Pancreas (tissue), 10 donors: ENCODE results near the gene SORCS3. TPM values are rescaled to one million over a fixed set of nuclear protein-coding genes. Genes with fewer than 3 reads are reported as not detected.

ENCODE experiments used
- ATAC-seq, 4 donors: fragments of 200-7000 bp; cut with Tn5 transposase; one replicate each; pipeline versions ENCODE4 v1.8.0 to v1.9.1; 2020; ENCODE audit warnings: mild to moderate bottlenecking in 4 of 4, moderate library complexity in 4 of 4
- DNase-seq, 6 donors: peaks; one replicate each; pipeline ENCODE4 v3.0.0-alpha.2; 2020
- FAIRE-seq: peaks from 2 replicates; lab custom pipeline; 2012; peaks lifted over from hg19 to GRCh38; lab: Jason Lieb, UNC
- H3K27ac ChIP-seq, 4 donors: fragments of 200-600 bp; sonication (generic); 1 replicate in 3 of 4; 2 replicates in 1 of 4; pipeline versions ENCODE4 v1.5.0 to v1.8.0; 2020
- H3K27me3 ChIP-seq, 4 donors: fragments of 200-600 bp; one replicate each; pipeline ENCODE4 v1.8.0; 2021
- H3K36me3 ChIP-seq, 3 donors: fragments of 200-600 bp; sonication (generic) in 1 of 3; one replicate each; pipeline versions ENCODE4 v1.5.0 to v1.8.0; 2020 to 2021
- H3K4me1 ChIP-seq, 3 donors: fragments of 200-600 bp; one replicate each; pipeline ENCODE4 v1.8.0; 2021
- H3K4me3 ChIP-seq, 4 donors: fragments of 200-600 bp; sonication (generic) in 2 of 4; one replicate each; pipeline versions ENCODE4 v1.5.0 to v1.8.0; 2020 to 2021
- H3K9me3 ChIP-seq, 4 donors: fragments of 200-600 bp; one replicate each; pipeline ENCODE4 v1.8.0; 2021
- CTCF ChIP-seq, 4 donors: fragments of 200-600 bp; sonication (generic) in 3 of 4; IDR thresholded peaks; one replicate each; pipeline versions ENCODE4 v1.5.0 to v1.8.0; 2021; ENCODE audit warnings: antibody characterized with exemption in 4 of 4
- WGBS, 2 donors: extraction: QIAGEN DNeasy Blood & Tissue Kit; methylation state at CpG; one replicate each; pipeline ENCODE4 v1.1.7; 2013; 5-methylcytosine and 5-hydroxymethylcytosine counted together
- intact Hi-C, 3 donors: fragments of 100-400 bp; cut with DNase I; formaldehyde crosslinking; loops; one replicate each; pipeline versions ENCODE4 v1.11.1 to v1.14.2; 2022
- polyA plus RNA-seq, 2 donors: library from polyadenylated mRNA; stranded (reverse); fragments of 200-250 nt; gene quantifications; one replicate each; pipeline ENCODE4 v1.2.3, GENCODE V29; 2013
- total RNA-seq, 6 donors: library from RNA; stranded (reverse); fragmentation: NEBNext Ultra II Directional in 4 of 6; extraction: Animal tissue kit (Norgen Biotek cat#: 25700) in 4 of 6; gene quantifications; one replicate each; pipeline versions ENCODE4 v1.2.1 to v1.2.4, GENCODE V29; 2021 to 2023
- donor health status: healthy with polysubstance abuse.
- donor health status: DM: no; HTN: no; CAD: no; lungs with moderate emphysema.
- donor health status: DM: no; HTN: no; CAD: no.
- donor health status: control.
- donor health status: control.
- donor health status: Bipolar disorder and iron deficiency.
- donor health status: DM: yes; HTN: yes; CAD: no.
- donor health status: DM: no; HTN: no; CAD: no.
- donor health status: DM: no; HTN: no; CAD: no.
- donor health status: DM: yes; HTN: yes; CAD: no.

SORCS3 gene
- total and polyA plus RNA-seq, 8 donors = 0.02 TPM; not detected in 7

DNA sequence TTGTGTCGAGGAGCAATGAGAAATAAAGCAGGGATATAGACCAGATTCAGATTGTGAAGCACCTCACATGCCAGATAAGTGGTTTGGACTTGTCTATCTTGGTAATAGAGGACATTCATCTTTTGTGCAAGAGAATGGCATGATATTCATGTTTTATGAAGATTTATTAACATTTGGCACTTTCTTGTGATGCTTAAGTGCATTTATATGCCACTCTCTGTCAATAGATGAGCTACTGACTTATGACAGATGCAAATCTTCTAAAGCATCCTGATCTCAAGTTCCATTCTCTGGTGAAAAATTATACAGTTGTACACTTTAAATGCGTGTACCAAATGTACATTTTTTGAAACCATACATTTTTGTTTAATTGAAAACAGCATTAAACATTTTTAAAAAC, 415.3 kb downstream of the SORCS3 start:
- no peak for ATAC-seq
- H3K4me1 ChIP-seq = no peaks in the 10 kb centered on the region
- no peak for FAIRE-seq
- 42 to 53% methylated on average over 2 of the region's 2 CpGs for WGBS, 2 donors
- intact Hi-C loops = no loop called here
- no peaks in the 10 kb centered on the region for H3K36me3 ChIP-seq
- peaks cover 0 to 4% (median 0%) of the 10 kb centered on the region in 4 donors for H3K27me3 ChIP-seq
- H3K27ac ChIP-seq = no peak overlapping the region
- no peak for DNase-seq
- H3K4me3 ChIP-seq = no peak overlapping the region
- TF ChIP-seq CTCF (IDR thresholded peaks at IDR 0.05) = no peak
- H3K9me3 ChIP-seq = no peaks in the 10 kb centered on the region

DNA sequence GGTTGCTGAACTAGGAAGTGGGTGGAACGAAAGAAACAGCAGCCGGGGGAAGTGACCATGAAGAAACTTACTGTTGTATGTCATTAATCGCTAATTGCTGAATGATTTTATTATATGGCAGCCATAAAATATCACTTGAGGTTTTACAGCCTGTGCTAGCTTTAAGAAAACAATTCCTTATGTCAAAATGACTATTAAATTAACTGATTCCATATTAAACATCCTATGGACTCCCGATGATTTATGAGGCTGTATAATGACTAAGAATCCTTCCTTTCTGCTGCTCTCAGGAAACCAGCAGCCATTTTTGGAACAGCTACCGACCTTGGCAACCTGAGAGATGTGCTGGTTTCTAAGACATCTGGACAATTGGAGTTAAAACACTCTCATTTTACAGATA, 421.9 kb downstream of the SORCS3 start:
- 54 to 58% methylated on average over 5 of the region's 5 CpGs for WGBS, 2 donors
- peaks cover 0 to 4% (median 0%) of the 10 kb centered on the region in 4 donors for H3K27me3 ChIP-seq
- H3K4me1 ChIP-seq = no peaks in the 10 kb centered on the region
- H3K4me3 ChIP-seq = no peak overlapping the region
- ATAC-seq (no peak), FAIRE-seq (no peak), DNase-seq (no peak)
- H3K36me3 ChIP-seq = no peaks in the 10 kb centered on the region
- intact Hi-C loops = no loop called here
- H3K9me3 ChIP-seq = no peaks in the 10 kb centered on the region
- H3K27ac ChIP-seq = no peak overlapping the region
- TF ChIP-seq CTCF (IDR thresholded peaks at IDR 0.05) = no peak

GRCh38 chr10:105063796-105064195, 422.7 kb downstream of the SORCS3 start:
- peak; percentile 20 to 74 (median 56) for DNase-seq
- H3K27ac ChIP-seq = no peak overlapping the region
- H3K27me3 ChIP-seq = peaks cover 0 to 6% (median 0%) of the 10 kb centered on the region in 4 donors
- intact Hi-C loops = no loop called here
- H3K9me3 ChIP-seq = no peaks in the 10 kb centered on the region
- no peak overlapping the region for H3K4me3 ChIP-seq
- no peaks in the 10 kb centered on the region for H3K4me1 ChIP-seq
- ATAC-seq = peak; percentile 80 to 94 (median 89)
- TF ChIP-seq CTCF (IDR thresholded peaks at IDR 0.05) = peak; percentile 29 to 58 (median 40)
- 17 to 21% methylated on average over 5 of the region's 5 CpGs for WGBS, 2 donors
- FAIRE-seq = no peak
- no peaks in the 10 kb centered on the region for H3K36me3 ChIP-seq

DNA sequence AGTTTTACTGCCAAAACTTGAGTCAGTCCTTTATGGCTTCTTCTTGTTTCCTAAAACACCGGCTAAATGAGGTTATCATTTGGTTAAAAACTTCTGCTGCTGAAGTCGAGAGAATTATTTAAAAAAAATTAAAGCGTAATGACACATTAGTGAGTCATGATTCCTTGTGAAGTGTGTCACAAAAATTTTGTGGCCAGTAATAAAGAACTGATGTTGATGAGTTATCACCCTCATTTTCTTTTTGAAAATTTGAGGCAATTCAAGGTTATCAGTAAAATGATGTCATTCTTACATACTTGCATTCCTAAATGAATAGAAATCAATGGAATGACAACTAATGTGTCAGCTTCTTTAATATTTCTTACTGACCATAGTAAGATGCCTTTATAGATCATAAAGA, 427.4 kb downstream of the SORCS3 start:
- Histone ChIP-seq H3K4me3 (no peak overlapping the region), H3K36me3 (no peaks in the 10 kb centered on the region), H3K9me3 (no peaks in the 10 kb centered on the region), H3K4me1 (no peaks in the 10 kb centered on the region), H3K27me3 (peaks cover 0 to 3% (median 0%) of the 10 kb centered on the region in 4 donors), H3K27ac (no peak overlapping the region)
- no peak for DNase-seq
- no peak for ATAC-seq
- WGBS, 2 donors = 60 to 78% methylated on average over 3 of the region's 3 CpGs
- TF ChIP-seq CTCF (IDR thresholded peaks at IDR 0.05) = no peak
- intact Hi-C loops = no loop called here
- FAIRE-seq = no peak

GRCh38 chr10:105070249-105070648, 429.2 kb downstream of the SORCS3 start:
- no peaks in the 10 kb centered on the region for H3K9me3 ChIP-seq
- H3K36me3 ChIP-seq = no peaks in the 10 kb centered on the region
- intact Hi-C loops = no loop called here
- FAIRE-seq = no peak
- H3K4me1 ChIP-seq = no peaks in the 10 kb centered on the region
- 62 to 72% methylated on average over 1 of the region's 1 CpG for WGBS, 2 donors
- DNase-seq = no peak
- H3K4me3 ChIP-seq = no peak overlapping the region
- no peak for ATAC-seq
- no peak overlapping the region for H3K27ac ChIP-seq
- no peak for TF ChIP-seq CTCF (IDR thresholded peaks at IDR 0.05)
- H3K27me3 ChIP-seq = peaks cover 0 to 3% (median 0%) of the 10 kb centered on the region in 4 donors
